Thymus (tissue), 11 donors: ENCODE results near the gene KIF5A. TPM values are rescaled to one million over a fixed set of nuclear protein-coding genes. Genes with fewer than 3 reads are reported as not detected.

Source experiments
- DNase-seq, 9 donors: peaks; one replicate each; pipeline ENCODE4 v3.0.0-alpha.2; 2013; ENCODE audit warnings: low spot score in 9 of 9, low read depth in 6 of 9, missing footprints in 1 of 9
- H3K27ac ChIP-seq, 2 donors: one replicate each; pipeline ENCODE4 v1.5.1; 2013; ENCODE audit warnings: control low read depth in 1 of 2, low read depth in 1 of 2, low read length in 1 of 2, mild to moderate bottlenecking in 1 of 2, moderate library complexity in 1 of 2
- H3K27me3 ChIP-seq, 2 donors: one replicate each; pipeline ENCODE4 v1.5.1; 2013; ENCODE audit warnings: low read length in 1 of 2; ENCODE audit not compliant: control insufficient read depth in 2 of 2, insufficient read depth in 1 of 2
- H3K36me3 ChIP-seq, 2 donors: one replicate each; pipeline ENCODE4 v1.5.1; 2013; ENCODE audit warnings: low read length in 1 of 2, mild to moderate bottlenecking in 1 of 2, moderate library complexity in 1 of 2; ENCODE audit not compliant: control insufficient read depth in 2 of 2, insufficient read depth in 2 of 2
- H3K4me1 ChIP-seq, 2 donors: one replicate each; pipeline ENCODE4 v1.5.1; 2013; ENCODE audit warnings: low read length in 2 of 2; ENCODE audit not compliant: control insufficient read depth in 2 of 2, insufficient read depth in 2 of 2
- H3K4me3 ChIP-seq, 2 donors: one replicate each; pipeline ENCODE4 v1.5.1; 2013; ENCODE audit warnings: low read length in 2 of 2, control low read depth in 1 of 2, mild to moderate bottlenecking in 1 of 2
- H3K9me3 ChIP-seq, 2 donors: one replicate each; pipeline ENCODE4 v1.5.1; 2013; ENCODE audit warnings: low read length in 1 of 2, mild to moderate bottlenecking in 1 of 2; ENCODE audit not compliant: control insufficient read depth in 2 of 2, insufficient read depth in 1 of 2
- WGBS: extraction: QIAGEN DNeasy Blood & Tissue Kit; methylation state at CpG from one replicate; pipeline ENCODE4 v1.1.7; 2013; 5-methylcytosine and 5-hydroxymethylcytosine counted together
- polyA plus RNA-seq: library from polyadenylated mRNA; stranded (reverse); fragments of 200-250 nt; gene quantifications from one replicate; pipeline ENCODE4 v1.2.3, GENCODE V29; 2013
- total RNA-seq: library from RNA; stranded (reverse); fragments of 120-200 nt; gene quantifications from one replicate; pipeline ENCODE4 v1.2.4, GENCODE V29; 2013
- donor health status: healthy.

The KIF5A gene
- total and polyA plus RNA-seq, 2 donors: 0.05 to 0.27 TPM

DNA sequence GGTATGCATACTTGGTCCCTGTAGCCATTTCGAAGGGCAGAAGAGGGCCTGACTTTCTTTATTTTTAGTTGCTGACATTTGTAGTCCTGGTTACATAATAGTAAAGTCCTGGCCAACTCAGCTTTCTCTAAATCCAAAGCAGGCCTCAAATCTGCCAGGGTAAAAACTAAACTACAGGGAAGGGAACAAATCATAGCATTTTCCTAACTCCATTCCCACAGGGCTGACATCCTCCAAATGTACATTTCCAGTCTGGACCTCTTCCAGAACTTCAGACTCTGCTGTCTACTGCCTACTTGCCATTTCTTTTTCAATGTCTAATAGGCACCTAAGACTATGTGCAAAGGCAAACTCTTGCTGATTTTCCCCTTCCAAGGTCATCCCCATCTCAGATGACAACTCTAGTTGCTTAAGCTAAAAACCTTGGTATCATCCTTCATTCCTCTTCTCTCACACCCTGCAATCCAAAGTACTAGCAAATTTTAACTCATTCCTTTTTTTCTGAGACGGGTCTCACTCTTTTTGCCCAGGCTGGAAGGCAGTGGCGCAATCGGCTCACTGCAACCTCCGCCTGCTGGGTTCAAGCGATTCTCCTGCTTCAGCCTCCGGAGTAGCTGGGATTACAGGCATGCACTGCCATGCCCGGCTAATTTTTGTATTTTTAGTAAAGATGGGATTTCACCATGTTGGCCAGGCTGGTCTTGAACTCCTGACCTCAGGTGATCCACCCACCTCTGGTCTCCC, 31.5 kb upstream of the KIF5A start:
- no peaks in the 10 kb centered on the region for H3K27me3 ChIP-seq
- H3K4me3 ChIP-seq: no peak overlapping the region
- H3K9me3 ChIP-seq: peaks cover 0 to 3% of the 10 kb centered on the region in 2 donors
- WGBS: 94% methylated on average over 8 of the region's 8 CpGs
- H3K27ac ChIP-seq: no peak overlapping the region
- DNase-seq: no peak
- H3K4me1 ChIP-seq: peaks cover 18 to 30% of the 10 kb centered on the region in 2 donors
- peaks cover 41 to 51% of the 10 kb centered on the region in 2 donors for H3K36me3 ChIP-seq

DNA sequence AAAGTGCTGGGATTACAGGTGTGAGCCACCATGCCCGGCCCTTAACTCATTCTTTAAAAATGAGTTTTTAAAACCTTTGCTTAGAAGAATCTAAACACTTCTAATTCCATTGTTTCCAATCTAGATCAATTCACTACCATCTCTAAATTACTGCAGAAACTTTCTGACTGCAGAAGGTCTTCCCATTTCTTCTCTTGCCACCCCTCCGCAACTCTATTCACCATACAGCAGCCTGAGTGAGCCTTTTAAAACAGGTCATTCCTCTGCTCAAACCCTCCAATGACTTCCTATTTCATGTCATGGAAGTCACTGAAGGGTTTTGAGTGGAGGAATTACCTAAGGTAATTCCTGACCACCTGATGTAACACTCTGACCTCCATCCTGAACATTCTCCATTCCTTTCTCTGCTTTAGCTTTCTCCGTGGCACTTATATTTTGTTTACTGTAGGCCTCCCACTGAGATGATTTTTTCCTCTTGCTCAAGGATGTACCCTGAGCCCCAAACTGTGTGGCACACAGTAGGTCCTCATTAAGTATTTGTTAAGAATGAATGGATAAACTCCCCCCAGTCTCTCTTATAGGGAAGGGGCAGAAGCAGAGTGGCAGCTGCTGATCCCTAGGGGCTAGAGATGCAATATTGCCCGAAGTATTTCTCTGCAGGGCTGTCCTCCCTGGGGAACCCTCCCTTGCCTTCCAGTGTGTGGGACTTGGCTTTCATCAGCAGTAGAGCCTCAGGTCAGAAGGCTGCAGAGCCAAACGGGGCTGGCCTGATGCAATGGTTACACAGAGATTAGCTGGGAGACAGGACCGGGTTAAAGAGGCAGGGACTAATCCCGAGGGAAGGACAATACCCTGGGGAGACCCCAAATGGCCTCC, 30.7 kb upstream of the KIF5A start:
- no peak for DNase-seq

DNA sequence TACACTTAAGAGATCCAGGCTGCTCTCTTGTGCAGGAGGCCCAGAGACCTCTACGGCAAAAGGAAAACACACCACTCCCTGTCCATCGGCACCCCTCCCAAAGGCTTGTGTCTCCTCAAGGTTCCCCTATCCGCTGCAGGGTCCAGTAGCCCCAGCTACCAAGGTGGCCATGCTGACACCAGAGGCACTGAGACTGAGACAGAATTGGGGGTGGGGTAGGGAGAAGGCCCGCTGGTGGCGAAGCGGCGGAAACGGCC, 30.1 kb upstream of the KIF5A start:
- DNase-seq: peak in 2 of 9 donors; percentile 11 to 40
- Histone ChIP-seq H3K4me3 (peak overlapping the region; percentile 71 to 80), H3K36me3 (peaks cover 36 to 50% of the 10 kb centered on the region in 2 donors), H3K27ac (peak overlapping the region; percentile 86 to 94), H3K4me1 (peaks cover 31 to 44% of the 10 kb centered on the region in 2 donors), H3K27me3 (no peaks in the 10 kb centered on the region), H3K9me3 (peaks cover 0 to 3% of the 10 kb centered on the region in 2 donors)
- 2% methylated on average over 8 of the region's 8 CpGs for WGBS

More for the DNA sequence above, 30.7 kb upstream of the KIF5A start:
- peaks cover 26 to 38% of the 10 kb centered on the region in 2 donors for H3K4me1 ChIP-seq
- H3K4me3 ChIP-seq: peak overlapping the region; percentile 71 to 80
- H3K36me3 ChIP-seq: peaks cover 36 to 50% of the 10 kb centered on the region in 2 donors
- no peaks in the 10 kb centered on the region for H3K27me3 ChIP-seq
- 44% methylated on average over 7 of the region's 7 CpGs for WGBS
- H3K27ac ChIP-seq: peak overlapping the region; percentile 19 to 86
- H3K9me3 ChIP-seq: peaks cover 0 to 3% of the 10 kb centered on the region in 2 donors

DNA sequence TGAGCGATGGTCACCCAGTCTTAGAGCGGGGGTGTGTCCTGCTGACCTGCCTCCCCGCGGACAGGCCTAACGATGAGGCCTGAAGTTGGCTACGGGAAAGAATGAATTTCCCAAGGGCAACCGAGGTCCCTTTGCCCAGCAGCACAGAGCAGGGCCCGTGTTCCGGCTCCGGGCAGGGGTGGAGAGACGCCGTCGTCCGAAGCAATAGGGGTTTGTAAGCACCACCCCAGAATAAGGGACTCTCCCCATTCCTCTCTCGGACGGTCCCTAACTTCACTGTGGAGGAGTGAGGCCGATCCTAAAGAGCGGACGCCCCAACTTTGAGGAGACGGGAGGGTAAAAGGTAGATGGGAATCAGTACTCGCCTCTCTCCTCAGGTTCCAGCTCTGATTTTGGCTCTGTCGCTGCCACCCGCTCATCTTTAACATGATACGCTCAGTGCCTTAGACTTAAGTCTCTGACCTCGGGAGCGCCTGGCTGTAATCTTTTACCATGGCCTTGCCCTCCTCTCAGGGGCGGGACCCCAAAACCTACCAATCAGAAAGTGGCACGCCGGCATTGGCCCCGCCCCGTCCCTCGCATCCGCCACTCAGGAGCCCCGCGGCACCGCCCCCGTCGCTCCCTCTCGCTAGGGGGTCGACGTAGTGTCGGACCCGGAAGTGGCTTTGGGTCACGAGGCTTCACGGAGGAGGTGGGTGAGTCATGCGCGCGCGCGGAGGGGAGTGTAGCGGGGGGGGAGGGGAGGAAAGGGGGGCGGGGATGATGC, 29.6 kb upstream of the KIF5A start, which contains the start of gene DDIT3:
Gene DDIT3, minus strand, starts transcription at position 462 of the 766 bp plus-strand sequence. CDS start 3,108 bp downstream, outside the sequence.
- WGBS: under 1% methylated on average over 52 of the region's 52 CpGs
- Histone ChIP-seq H3K4me3 (peak within 1 kb of the TSS; percentile 71 to 80), H3K9me3 (peaks cover 0 to 3% of the 10 kb centered on the region in 2 donors), H3K27ac (peak within 1 kb of the TSS; percentile 99), H3K36me3 (peaks cover 35 to 50% of the 10 kb centered on the region in 2 donors), H3K4me1 (peaks cover 34 to 49% of the 10 kb centered on the region in 2 donors), H3K27me3 (no peaks in the 10 kb centered on the region)
- peak; percentile 90 to 99 (median 99) for DNase-seq

DNA sequence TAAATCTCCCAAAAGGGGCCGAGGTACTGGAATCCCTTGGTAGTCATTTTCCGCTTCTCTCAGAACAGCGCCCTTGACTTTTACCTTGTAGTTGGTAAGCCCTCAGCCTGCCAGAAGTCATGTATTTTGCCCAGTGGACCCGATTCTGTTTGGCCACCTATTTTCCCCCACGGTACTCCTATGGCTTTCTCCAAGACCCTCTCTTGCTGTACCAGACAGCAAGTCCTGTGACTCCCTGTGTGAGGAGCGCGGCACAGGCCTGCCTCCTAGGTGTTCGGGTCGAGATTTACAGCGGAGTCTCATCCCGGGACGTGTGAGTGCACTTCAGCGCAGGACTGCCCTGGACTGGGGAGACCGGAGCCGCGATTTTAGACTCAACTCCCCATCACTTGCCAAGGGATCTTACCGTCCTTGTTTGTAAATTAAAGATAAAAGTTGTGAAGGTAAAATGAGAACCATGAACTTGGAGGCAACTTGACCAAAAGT, 28.3 kb upstream of the KIF5A start:
- Histone ChIP-seq H3K36me3 (peaks cover 35 to 47% of the 10 kb centered on the region in 2 donors), H3K4me1 (peaks cover 34 to 54% of the 10 kb centered on the region in 2 donors), H3K9me3 (peaks cover 0 to 3% of the 10 kb centered on the region in 2 donors), H3K27me3 (no peaks in the 10 kb centered on the region), H3K27ac (peak overlapping the region; percentile 99), H3K4me3 (peak overlapping the region; percentile 71 to 84)
- 77% methylated on average over 17 of the region's 17 CpGs for WGBS
- DNase-seq: peak in 5 of 9 donors; percentile 16 to 41 (median 26)

DNA sequence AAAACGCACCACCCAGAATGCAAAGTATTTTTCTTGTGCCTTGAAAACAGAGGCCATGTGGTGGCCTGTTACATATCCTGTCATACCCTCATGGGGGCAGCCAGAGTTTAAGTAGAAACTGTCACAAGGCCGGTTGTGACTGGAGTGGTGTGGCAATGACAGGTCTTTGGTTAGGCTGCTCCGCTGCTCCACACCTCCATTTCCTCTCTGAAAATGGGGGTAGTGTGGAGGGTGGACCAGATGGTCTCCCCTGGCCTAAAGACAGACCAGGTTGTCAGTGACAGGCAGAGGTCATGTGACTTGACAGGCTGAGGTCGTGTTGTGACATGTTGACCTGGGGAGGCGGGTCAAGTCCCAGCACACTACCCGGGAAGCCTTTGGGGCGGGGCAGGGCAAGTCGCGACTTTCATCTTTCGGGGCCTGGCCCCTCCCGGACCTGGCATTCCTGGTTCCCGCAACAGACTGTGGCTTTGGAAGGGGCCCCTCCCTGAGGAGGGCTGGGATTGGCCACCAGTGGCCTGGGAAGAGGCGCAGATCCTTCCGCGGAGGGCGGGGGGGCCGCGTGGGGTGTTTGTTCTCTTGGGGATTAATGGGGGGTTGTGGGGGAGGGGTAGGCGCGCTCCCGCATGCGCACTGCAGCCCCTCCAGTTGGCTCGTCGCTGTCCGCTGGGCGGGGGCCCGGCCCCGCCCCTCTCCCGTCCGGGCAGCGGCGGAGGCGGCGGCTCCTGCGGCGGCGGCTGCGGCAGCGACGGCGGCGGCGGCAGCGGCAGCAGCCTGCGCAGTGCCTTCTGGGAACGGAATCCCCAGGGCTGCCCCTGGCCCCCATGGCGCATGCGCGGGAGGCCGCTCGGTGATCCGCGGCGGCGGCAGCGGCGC, 27.6 kb upstream of the KIF5A start, which contains the start of gene MBD6:
Gene MBD6, plus strand, starts transcription at position 814 of the 876 bp plus-strand sequence. CDS start 1,480 bp downstream, outside the sequence.
- H3K9me3 ChIP-seq: no peaks in the 10 kb centered on the region
- H3K4me3 ChIP-seq: peak within 1 kb of the TSS; percentile 71 to 84
- peak; percentile 71 to 92 (median 82) for DNase-seq
- under 1% methylated on average over 57 of the region's 57 CpGs for WGBS
- peaks cover 34 to 47% of the 10 kb centered on the region in 2 donors for H3K36me3 ChIP-seq
- H3K27me3 ChIP-seq: no peaks in the 10 kb centered on the region
- peak within 1 kb of the TSS; percentile 99 for H3K27ac ChIP-seq
- H3K4me1 ChIP-seq: peaks cover 34 to 54% of the 10 kb centered on the region in 2 donors

DNA sequence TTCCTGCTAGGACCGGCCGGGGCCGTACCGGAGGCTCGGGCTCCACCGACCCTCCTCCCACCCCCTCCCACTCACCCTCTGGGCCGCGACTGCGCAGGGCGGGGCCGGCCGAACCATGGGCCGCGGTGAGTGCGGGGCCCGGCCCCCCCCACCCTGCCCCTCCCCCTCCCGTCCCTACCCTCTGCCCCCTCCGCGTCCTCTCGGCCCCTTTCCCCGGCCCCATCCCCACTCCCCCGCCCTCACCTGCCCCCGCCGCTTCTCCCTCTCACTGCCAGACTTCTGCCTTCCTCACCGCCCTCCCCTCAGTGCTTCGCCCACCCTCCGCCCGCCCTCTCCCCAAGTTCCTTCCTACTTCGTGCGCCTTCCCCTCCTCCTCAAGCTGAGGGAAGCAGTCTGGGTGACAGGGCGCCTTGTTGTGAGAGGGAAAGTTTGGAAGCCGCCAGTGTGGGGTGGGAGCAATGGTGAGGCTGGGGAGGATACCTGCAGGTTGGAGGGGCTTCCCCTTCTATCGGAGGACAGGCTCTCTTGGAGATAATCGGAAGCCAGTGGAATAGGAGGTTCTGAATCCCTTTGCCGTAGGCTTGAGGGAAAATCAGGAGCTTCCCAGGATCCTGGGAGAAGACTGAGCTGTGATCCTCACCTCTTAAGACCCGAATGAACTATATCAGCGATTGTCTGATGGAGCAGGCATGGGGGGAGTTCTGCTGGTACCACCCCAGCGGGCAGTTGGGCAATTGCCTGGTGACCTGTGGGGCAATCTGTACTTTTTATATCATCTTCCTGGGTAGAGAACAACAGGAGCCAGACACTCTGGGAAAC, 26.7 kb upstream of the KIF5A start:
- peaks cover 39 to 47% of the 10 kb centered on the region in 2 donors for H3K36me3 ChIP-seq

More for the DNA sequence above, 26.7 kb upstream of the KIF5A start:
- WGBS: 1% methylated on average over 38 of the region's 38 CpGs
- Histone ChIP-seq H3K4me3 (peak overlapping the region; percentile 71 to 84), H3K27me3 (no peaks in the 10 kb centered on the region), H3K4me1 (peaks cover 33 to 54% of the 10 kb centered on the region in 2 donors), H3K27ac (peak overlapping the region; percentile 99), H3K9me3 (no peaks in the 10 kb centered on the region)
- DNase-seq: peak in 7 of 9 donors; percentile 39 to 80 (median 58)
